Activated CD8-positive, alpha-beta memory T cell treated with anti-CD3 and anti-CD28 coated beads, Interleukin-2, amount 50 U/mL, for 24 hours (primary cell): ENCODE data around the gene ARRDC1.
"Not testable (repeated sequence)": the region's sequence is repeated elsewhere in the genome, so short reads cannot be mapped to it uniquely, and the experiment has no call there.

ENCODE experiments used
- DNase-seq: peaks from one replicate; pipeline ENCODE4 v3.0.0-alpha.2; 2020; ENCODE audit errors: extremely low read depth

The ARRDC1 gene, protein sequence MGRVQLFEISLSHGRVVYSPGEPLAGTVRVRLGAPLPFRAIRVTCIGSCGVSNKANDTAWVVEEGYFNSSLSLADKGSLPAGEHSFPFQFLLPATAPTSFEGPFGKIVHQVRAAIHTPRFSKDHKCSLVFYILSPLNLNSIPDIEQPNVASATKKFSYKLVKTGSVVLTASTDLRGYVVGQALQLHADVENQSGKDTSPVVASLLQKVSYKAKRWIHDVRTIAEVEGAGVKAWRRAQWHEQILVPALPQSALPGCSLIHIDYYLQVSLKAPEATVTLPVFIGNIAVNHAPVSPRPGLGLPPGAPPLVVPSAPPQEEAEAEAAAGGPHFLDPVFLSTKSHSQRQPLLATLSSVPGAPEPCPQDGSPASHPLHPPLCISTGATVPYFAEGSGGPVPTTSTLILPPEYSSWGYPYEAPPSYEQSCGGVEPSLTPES

DNA sequence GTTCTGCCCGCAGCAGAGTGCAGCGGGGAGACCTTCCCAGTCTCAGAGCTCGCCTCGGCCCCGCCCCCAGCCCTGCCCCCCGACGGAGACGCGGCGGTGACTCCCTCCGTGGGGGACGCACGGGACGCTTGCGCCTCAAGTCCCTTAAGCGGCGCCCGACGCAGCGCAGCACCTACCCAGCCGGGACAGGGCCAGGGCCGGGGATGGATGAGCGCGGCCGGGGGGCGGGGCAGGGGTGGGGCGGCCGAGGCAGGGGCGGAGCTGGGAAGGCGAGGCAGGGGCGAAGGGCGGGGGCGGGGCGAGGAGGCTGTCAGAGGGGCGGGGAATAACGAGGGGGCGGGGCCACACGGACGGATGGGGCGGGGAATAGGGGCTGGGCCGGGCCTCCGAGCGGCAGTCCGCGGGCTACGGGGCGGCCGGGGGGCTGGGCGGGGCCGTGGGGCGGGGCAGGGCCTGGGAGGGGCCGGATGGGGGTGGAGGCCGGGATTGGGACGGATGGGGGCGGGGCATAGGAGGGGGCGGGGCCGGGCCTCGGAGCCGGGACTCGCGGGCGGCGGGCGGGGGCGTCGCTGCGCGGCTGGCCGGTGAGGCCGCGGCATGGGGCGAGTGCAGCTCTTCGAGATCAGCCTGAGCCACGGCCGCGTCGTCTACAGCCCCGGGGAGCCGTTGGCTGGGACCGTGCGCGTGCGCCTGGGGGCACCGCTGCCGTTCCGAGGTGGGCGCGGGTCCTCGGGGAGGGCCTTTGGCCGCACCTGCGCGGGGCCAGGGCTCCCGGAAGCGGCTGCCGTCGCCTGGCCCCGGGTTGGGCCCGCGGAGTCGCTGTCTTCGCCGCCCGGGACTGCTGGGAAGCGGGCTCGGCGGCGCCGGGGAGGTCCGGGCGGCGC lies at the start of gene ARRDC1:
Gene ARRDC1 (plus strand): TSS at position 566 of the 884 bp plus-strand sequence. CDS start 32 bp downstream, at position 598.
- DNase-seq: peak; percentile 72

DNA sequence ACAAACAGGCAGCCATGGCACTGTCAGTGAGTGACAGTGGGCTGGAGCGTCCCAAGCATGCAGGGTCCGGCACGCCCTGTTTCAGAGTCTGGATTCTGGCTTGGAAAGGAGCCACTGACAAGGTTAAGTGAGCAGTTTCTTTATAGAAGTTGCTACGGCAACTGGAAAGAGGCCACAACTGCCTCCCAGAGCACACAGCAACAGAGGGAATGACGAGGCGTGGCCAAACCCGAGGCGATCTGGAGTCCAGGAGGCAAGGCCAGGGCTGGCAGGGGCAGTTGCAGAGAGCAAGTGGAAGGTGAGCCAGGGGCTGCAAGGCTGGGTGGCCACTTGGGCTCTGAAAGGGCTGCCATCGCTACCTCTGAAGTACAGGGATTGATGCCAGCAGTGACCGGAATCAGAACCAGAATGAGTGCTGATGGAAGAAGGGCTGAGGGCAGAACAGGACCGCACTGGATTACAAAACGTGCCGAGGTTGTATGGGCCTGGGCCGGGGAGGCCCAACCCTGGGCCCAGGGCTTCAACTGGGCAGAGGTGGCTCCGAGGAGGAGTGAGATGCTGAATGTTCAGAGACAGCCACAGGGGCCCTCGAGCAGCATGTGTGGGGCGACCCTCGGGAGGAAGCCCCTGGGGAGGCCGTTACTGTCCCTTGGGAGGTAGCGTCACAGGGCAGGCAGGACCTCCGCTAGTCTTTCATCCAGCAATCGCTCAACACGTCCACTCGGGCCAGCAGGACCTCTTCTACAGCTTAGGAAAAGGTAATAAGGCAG lies 49.2 kb upstream of the ARRDC1 start:
- no peak for DNase-seq

DNA sequence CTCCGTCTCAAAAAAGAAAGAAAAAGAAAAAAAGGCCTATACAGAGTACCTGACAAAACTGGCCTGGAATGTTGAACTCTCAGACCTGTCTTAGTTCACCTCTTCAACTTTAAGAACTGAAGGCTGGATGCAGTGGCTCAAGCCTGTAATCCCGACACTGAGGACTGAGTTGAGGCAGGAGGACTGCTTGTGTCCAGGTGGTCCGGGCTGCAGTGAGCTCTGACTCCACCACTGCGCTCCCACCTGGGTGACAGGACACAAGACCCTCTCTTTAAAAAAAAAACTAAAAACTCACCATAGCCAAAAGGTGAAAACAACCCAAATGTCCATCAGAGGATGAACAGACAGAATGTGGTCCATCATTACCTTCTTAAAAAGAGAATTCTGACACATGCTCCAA lies 47.4 kb upstream of the ARRDC1 start:
- DNase-seq: no peak

- DNase-seq: no peak
Observed at GRCh38 chr9:137564134-137564533, 41.4 kb upstream of the ARRDC1 start.

DNA sequence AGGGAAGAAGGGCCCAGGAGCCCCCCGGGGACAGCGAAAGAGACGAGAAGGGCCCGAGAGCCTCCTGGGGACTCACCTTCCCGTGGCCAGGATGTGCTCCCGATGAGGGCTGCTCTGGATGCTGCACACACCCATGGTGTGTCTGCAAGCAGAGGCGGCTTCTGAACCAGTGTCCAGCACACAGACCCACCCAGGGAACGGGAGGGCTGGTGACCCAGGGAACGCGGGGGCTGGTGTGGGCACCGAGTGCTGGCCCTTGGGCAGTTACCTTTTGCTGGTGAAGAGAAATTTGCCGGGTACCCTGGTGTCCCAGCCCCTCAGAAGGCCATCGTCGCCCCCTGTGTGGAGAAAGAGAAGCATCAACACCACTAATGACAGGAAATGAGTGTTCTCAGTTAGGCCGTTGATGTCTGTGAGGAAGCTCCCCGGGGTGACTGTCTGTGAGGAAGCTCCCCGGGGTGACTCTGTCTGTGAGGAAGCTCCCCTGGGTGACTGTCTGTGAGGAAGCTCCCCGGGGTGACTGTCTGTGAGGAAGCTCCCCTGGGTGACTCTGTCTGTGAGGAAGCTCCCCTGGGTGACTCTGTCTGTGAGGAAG lies 40.6 kb upstream of the ARRDC1 start:
- DNase-seq: no peak

GRCh38 chr9:137568445-137568844 lies 37.0 kb upstream of the ARRDC1 start:
- DNase-seq: not testable (repeated sequence)

DNA sequence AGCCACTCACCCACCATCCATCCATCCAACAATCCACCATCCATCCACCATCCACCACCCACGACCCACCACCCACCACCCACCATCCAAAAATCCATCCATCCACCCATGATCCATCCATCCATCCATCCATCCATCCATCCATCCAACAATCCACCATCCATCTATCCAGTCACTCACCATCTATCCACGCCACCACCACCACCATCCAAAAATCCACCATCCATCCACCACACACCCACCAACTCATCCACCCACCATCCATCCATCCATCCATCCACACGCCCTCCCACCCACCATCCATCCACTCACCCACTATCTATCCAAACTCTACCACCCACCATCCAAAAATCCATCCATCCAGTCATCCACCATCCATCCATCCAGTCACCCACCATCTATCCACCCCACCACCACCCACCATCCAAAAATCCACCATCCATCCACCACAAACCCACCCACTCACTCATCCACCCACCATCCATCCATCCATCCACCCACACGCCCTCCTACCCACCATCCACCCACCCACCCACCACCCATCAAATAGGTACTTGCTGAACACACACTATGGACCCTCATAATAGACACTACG lies 35.8 kb upstream of the ARRDC1 start:
- no peak for DNase-seq

DNA sequence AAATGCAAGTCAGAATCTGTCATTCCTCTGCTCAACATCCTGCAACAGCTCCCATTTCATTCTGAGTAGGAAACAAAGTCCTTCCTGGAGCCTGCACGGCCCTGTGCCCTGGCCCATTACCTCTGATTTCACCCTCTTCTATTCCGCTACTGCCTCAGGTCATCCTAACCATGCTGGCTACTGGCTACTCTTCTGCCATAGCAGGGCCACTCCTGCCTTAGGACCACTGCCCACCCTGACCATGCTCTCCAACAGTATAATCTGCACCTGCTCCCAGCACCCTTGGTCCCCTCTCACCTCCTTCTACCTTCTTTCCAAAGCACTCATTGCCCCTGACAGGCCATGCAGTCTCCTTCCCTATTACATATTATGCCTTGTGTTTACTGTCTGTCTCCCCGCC lies 34.9 kb upstream of the ARRDC1 start:
- DNase-seq: no peak

DNA sequence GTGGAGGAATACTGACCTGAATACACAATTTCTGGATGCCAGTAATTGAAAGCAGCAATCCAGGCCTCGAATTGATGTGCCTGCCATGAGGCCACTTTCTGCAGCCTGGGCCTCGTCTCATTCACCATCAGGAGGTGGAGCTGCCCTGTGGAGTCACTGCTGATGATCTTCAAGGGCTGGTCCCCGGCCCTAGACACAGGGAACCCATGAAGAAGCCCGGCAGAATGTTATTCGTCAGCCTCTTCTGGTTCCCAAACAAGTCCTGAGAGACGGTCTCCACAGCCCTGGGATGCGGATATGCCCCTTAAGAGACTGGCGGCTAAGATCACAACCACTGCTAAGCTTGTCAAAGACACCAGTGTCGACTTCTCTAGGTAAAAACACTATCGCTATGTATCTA lies 31.3 kb upstream of the ARRDC1 start:
- no peak for DNase-seq

GRCh38 chr9:137575364-137575715 lies 30.1 kb upstream of the ARRDC1 start:
- DNase-seq: no peak

GRCh38 chr9:137575716-137576411 lies 29.6 kb upstream of the ARRDC1 start:
- DNase-seq: no peak

GRCh38 chr9:137578518-137579258 lies 26.8 kb upstream of the ARRDC1 start, which contains the start of gene DPH7:
TSS of gene DPH7 (minus strand) at chr9:137578925. CDS start at chr9:137578777, 148 bp downstream.
- peak; percentile 89 for DNase-seq

GRCh38 chr9:137579259-137579604 lies 26.3 kb upstream of the ARRDC1 start:
- DNase-seq: no peak

DNA sequence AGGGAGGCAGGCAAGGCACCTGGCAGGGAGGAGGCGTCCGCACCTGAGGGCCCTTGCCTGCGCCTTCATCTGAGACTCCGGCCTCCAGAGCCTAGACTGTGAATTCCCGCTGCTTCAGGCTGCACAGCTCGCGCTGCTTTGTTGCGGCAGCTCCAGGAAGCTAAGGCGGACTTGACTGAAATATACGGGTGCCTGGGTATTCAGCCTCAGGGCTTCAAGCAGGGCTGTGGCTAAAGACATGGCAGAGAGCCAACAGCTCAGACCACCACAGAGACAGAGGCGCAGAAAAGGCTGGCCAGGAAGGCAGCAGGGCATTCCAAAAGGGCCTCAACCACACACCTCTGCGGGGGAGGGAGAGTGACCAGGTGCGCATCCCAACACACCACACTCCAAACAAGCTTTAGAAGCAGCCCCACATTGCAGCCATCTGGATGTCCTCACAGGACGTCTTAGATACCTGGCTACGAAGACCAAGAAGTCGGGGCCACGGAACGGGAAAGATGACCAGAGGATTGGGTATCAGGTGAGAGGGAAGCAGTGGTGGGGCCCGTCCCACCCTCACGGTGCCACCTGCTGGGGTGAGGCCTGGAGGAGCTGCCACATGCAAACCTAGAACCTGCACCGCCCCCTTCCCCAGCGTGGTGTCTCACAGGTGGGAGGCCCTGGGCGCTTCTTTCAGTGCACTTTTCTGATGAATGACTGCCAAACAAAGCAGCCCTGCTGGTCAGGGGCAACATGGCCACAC lies 25.1 kb upstream of the ARRDC1 start:
- no peak for DNase-seq

- no peak for DNase-seq
Observed at GRCh38 chr9:137580954-137581322, 24.5 kb upstream of the ARRDC1 start.

DNA sequence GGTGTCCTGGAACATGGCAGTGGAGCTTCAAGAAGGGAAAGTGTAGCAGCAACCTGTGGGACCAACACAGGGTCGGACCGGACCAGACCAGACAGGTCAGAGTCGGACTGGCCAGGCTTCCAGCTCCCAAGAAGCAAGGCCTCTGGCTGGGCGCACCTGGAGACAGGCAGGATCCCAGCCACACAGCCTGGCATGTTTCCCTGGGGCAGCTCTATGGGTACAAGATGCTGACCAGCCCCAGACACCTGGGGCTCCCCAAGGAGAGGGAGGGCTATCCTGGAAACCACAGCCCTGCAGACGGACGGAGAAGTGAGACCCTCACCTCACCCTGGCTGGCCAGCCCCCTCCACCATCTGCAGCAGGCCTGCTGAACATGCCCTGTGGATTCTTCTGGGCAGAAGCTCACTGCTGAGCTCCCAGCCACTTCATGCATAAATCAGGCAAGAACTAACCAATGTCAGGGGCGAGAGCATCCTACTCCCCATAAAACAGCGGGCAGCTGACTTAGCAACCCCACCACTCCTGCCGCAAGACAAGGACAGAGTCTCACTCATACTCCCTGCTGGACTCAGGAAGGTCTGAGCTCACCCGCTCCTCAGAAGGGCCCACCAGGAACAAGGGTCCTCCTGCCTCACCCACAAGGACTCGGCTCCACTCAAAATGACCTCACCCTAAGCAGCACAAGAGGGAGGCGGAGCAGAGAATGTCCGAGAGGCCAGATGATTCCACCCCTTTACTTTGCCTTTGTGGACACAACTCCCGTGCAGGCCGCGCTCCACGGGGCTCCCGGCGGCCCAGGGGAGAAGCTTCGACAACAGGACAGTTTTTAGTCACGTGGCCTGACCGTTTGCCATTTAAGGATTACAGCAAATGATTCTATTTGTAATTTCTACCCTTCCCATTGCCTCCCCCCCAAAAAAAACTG lies 23.9 kb upstream of the ARRDC1 start:
- DNase-seq: no peak

- no peak for DNase-seq
Observed at GRCh38 chr9:137582286-137582860, 23.1 kb upstream of the ARRDC1 start.

GRCh38 chr9:137583347-137583746 lies 22.1 kb upstream of the ARRDC1 start:
- no peak for DNase-seq
